ENCODE data around the gene SPEG. TPM values are rescaled to one million over a fixed set of nuclear protein-coding genes. Genes with fewer than 3 reads are reported as not detected.

SPEG gene
- total RNA-seq, 1 experiment from 2014 or later = 55.3 TPM

- H3K36me3 Mint-ChIP-seq = peaks cover 14% of the 10 kb centered on the region
- CTCF ChIA-PET = interaction anchor here (1.1 to 41.3 kb wide), 9 partner anchors 13 to 228 kb away, joined by 4 to 2316 read pairs (median 10); partner anchors contain the start of genes GMPPA and SPEG
- H3K4me1 Mint-ChIP-seq = peaks cover 64% of the 10 kb centered on the region
- ATAC-seq (no peak), DNase-seq (ENCODE audit: low spot score) (no peak)
- H3K9me3 Mint-ChIP-seq = no peaks in the 10 kb centered on the region
- peak overlapping the region; percentile 49 for H3K4me3 Mint-ChIP-seq
- no peak for TF ChIP-seq HMGXB4 (CRISPR knock-in tag; IDR thresholded peaks at IDR 0.05)
- TF ChIP-seq FOXK1 (CRISPR knock-in tag; IDR thresholded peaks at IDR 0.05) = 0 out of 2 replicates have a peak, but pooled peaks have one; percentile 12
- H3K27ac Mint-ChIP-seq = peak overlapping the region; percentile 99
- POLR2A ChIA-PET = interaction anchor here (0.7 to 2.5 kb wide), 4 partner anchors 9 to 20 kb away, joined by 3 to 19 read pairs (median 3); partner anchors contain the start of gene GMPPA
- H3K27me3 Mint-ChIP-seq (ENCODE audit: low read depth) = peaks cover 9% of the 10 kb centered on the region
These were observed 71.6 kb downstream of the SPEG start for GRCh38 chr2:219506153-219506801.

- POLR2A ChIA-PET = interaction anchor here (0.7 to 2.5 kb wide), 8 partner anchors 9 to 229 kb away, joined by 3 to 19 read pairs (median 3); partner anchors contain the start of genes CHPF, GMPPA and TMEM198
- H3K36me3 Mint-ChIP-seq = peaks cover 14% of the 10 kb centered on the region
- ATAC-seq (peak; percentile 35), DNase-seq (ENCODE audit: low spot score) (peak; percentile 70)
- peak overlapping the region; percentile 99 for H3K27ac Mint-ChIP-seq
- CTCF ChIA-PET = interaction anchor here (1.1 to 41.3 kb wide), 10 partner anchors 13 to 229 kb away, joined by 4 to 2316 read pairs (median 10); partner anchors contain the start of genes GMPPA and SPEG
- H3K9me3 Mint-ChIP-seq = no peaks in the 10 kb centered on the region
- peaks cover 13% of the 10 kb centered on the region for H3K27me3 Mint-ChIP-seq (ENCODE audit: low read depth)
- H3K4me3 Mint-ChIP-seq = peak overlapping the region; percentile 49
- H3K4me1 Mint-ChIP-seq = peaks cover 62% of the 10 kb centered on the region
- TF ChIP-seq HMGA2 (CRISPR knock-in tag; IDR thresholded peaks at IDR 0.05) = no peak
- 0 out of 2 replicates have a peak, but pooled peaks have one; percentile 28 for TF ChIP-seq TP53 (CRISPR knock-in tag; IDR thresholded peaks at IDR 0.05)
- 0 out of 2 replicates have a peak, but pooled peaks have one; percentile 0 for TF ChIP-seq STAT6 (CRISPR knock-in tag; conservative IDR thresholded peaks at IDR 0.05; ENCODE audit: low read depth)
- peak; percentile 65; the same call in 1 of the 2 replicates for TF ChIP-seq MAX (CRISPR knock-in tag; IDR thresholded peaks at IDR 0.05)
- no peak for TF ChIP-seq TCF7 (CRISPR knock-in tag; IDR thresholded peaks at IDR 0.05; ENCODE audit: low read depth)
- TF ChIP-seq TEAD4 (CRISPR knock-in tag; IDR thresholded peaks at IDR 0.05) = no peak
- TF ChIP-seq AFF4 (CRISPR knock-in tag; IDR thresholded peaks at IDR 0.05; ENCODE audit: borderline replicate concordance) = no peak
- no peak for TF ChIP-seq NR2C2 (CRISPR knock-in tag; IDR thresholded peaks at IDR 0.05)
- TF ChIP-seq HMGXB4 (CRISPR knock-in tag; IDR thresholded peaks at IDR 0.05) = no peak; the same call in 1 of the 2 replicates
- no peak for TF ChIP-seq ZBTB21 (CRISPR knock-in tag; IDR thresholded peaks at IDR 0.05; ENCODE audit: borderline replicate concordance)
- TF ChIP-seq CREM (CRISPR knock-in tag; IDR thresholded peaks at IDR 0.05) = 0 out of 2 replicates have a peak, but pooled peaks have one; percentile 53
- TF ChIP-seq FOXK1 (CRISPR knock-in tag; IDR thresholded peaks at IDR 0.05) = 0 out of 2 replicates have a peak, but pooled peaks have one; percentile 2
- TF ChIP-seq USF2 (CRISPR knock-in tag; IDR thresholded peaks at IDR 0.05) = peak; percentile 28
- TF ChIP-seq RELA (CRISPR knock-in tag; IDR thresholded peaks at IDR 0.05; ENCODE audit: borderline replicate concordance) = no peak
- peak; percentile 35; the same call in 1 of the 2 replicates for TF ChIP-seq FOXP1 (CRISPR knock-in tag; IDR thresholded peaks at IDR 0.05; ENCODE audit: borderline replicate concordance)
- 0 out of 2 replicates have a peak, but pooled peaks have one; percentile 65 for TF ChIP-seq NFE2L1 (CRISPR knock-in tag; IDR thresholded peaks at IDR 0.05)
- TF ChIP-seq EMX1 (CRISPR knock-in tag; IDR thresholded peaks at IDR 0.05) = no peak
- no peak for TF ChIP-seq FOXJ3 (CRISPR knock-in tag; IDR thresholded peaks at IDR 0.05; ENCODE audit: borderline replicate concordance)
- TF ChIP-seq MLX (CRISPR knock-in tag; IDR thresholded peaks at IDR 0.05) = no peak
These were observed 72.3 kb downstream of the SPEG start for GRCh38 chr2:219506802-219507526.
